IPS-11a (cell line): ENCODE measurements around the gene DGCR8.

Source experiments
- H3K4me3 ChIP-seq: one replicate; pipeline ENCODE4 v1.5.1; 2013; ENCODE audit warnings: low read depth, low read length, control low read depth

Gene DGCR8

DNA sequence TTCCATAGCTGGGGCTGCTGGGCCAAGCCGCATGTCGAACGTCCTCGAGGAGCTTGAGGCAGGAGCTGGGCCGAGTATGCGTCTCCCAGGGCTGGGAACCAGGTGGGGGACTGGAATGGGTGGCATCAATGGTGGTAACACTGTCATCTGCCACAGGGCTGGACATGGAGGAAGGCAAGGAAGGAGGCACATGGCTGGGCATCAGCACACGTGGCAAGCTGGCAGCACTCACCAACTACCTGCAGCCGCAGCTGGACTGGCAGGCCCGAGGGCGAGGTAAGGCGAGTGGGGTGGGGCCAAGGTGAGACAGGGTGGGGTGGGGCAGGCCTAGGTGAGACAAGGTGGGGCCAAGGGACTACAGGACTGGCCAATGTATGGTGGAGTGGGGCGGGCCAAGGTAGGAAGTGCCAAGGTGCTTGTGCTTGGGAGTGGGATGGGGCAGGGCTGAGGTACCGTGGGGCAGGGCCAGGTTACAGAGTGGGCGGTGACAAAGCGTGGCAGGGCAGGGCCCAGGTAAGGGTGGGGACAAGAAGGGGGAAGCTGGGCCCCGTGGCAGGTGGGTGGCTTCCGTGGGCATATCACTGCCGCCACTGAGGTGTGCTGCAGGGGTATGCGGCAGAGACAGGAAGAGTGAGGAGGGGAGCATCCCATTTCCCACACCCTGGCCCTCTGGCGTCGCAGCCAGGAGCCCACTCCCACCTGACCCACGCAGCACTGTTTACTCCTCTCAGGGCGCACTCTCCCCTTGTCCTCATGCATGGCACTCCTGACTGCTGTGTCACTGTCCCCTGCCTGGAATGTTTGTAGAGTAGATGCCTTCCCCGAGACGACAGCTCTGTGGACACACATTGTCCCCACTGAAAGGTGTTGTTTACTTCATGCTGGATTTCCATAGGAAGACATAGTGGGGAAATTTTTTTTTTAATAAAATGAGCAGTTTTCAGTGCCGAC is 27.5 kb upstream of the DGCR8 start:
- H3K4me3 ChIP-seq = no peak overlapping the region

DNA sequence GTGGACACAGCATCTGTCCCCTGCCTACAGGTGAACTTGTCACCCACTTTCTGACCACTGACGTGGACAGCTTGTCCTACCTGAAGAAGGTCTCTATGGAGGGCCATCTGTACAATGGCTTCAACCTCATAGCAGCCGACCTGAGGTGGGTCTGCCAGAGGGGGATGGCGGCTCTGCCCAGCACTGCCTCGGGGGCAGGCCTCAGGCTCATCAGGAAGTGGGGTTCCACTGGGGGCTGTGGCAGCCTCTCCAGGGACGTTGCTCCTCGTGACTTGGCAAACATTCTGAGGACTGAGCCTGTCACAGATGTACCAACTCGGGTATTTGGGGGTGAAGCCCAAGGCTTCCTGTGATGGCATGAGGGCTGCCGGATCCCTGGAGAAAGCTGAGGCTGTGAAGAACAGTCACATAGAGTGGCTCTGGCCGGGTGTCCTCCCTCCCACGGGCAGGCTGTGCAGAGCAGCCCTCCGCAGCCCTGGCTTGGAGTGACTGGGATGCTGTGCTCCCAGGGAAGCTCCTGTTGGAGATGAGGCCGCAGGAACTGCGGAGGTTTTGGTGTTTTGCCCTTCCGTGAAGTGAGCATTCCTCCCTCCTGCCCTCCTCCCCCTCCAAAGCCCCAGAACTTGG is 26.5 kb upstream of the DGCR8 start:
- no peak overlapping the region for H3K4me3 ChIP-seq

DNA sequence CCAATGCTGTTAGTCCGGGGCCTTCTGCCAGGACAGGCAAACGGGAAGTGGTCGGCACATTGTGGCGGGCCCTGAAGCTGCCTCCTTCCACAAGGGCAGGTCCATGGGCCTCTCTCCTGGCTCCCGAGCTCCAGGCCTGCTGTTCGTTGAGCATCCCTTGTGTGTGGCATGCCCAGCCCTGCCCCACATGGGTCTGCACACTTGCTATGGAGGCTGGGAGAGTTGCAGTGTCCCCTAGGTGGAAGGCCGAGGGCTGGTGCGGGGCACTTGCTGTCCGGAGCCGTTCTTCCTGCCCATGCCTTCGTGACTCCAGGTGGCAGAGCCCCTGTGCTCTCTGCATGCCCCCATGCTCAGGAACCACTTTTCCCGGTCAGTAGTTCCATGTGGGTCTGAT is 26.0 kb upstream of the DGCR8 start:
- H3K4me3 ChIP-seq = no peak overlapping the region

DNA sequence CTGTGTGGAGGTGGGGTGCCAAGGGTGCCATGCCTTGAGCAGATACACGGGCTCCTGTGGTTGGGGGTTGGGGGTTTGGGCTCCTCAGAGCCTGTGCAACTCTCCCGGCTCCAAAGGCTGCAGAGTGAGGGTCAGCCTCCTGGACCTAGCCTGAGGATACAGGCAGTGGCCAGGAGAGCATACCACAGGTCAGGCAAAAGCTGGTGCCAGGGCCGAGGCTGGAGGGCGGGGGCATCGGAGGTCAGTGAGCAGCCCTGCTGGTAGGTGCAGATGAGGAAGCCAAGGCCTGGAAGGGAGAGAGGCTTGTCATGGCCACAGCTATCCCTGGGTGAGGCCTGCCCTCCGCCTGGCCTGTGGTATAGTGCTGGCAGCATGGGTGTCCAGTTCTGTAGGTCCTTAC is 25.6 kb upstream of the DGCR8 start:
- H3K4me3 ChIP-seq = no peak overlapping the region

DNA sequence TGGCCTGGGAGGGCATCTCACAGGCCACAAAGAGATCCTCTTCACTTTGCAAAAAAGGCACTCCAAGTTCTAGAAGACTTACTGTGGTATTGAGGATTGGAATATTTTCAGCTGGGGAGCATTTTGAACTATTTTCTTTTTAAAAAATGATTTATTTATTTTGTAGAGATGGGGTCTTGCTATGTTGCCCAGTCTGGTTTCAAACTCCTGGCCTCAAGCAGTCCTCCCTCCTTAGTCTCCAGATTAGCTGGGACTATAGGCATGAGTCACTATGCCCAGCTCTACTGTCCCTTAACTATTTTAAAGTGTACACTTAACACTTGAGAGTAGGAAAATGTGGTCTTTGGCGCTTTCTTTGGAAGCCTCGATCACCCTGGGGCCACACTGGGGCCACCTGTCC is 24.9 kb upstream of the DGCR8 start:
- no peak overlapping the region for H3K4me3 ChIP-seq

DNA sequence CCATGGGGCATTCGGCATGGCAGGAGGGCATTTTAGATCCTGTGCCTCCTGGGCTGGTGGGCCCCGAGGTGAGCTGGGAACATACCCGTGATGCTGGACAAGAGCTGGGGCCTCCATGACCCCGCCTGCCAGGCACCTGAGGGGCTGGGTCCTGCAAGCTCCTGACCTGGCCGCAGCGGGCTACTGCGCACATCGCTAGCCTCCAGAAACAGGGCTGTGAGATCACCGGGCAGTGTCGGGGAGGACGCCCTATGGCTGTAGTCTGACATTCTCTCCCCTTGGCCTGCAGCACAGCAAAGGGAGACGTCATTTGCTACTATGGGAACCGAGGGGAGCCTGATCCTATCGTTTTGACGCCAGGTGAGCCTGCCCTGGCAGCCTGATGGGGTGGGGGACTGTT is 24.4 kb upstream of the DGCR8 start:
- H3K4me3 ChIP-seq = no peak overlapping the region

DNA sequence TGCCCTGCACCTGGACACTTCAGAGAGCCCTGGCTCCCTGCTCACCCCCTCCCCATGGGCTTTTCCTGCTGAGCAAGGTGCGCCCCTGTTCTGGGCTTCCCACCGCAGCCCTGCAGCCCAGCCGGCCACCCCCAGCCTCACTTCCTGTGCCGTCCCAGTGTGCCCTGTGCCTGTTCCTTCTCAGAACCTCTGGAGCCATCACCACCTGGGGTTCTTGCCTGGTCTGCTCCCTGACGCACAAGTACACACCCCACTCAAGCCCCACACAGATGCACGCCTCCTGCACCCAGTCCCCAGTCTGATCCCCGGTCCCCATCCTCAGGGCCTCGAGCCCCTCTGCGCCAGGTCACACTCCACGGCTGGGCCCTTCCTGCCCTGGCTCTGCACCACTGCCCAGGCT is 23.9 kb upstream of the DGCR8 start:
- H3K4me3 ChIP-seq = no peak overlapping the region

DNA sequence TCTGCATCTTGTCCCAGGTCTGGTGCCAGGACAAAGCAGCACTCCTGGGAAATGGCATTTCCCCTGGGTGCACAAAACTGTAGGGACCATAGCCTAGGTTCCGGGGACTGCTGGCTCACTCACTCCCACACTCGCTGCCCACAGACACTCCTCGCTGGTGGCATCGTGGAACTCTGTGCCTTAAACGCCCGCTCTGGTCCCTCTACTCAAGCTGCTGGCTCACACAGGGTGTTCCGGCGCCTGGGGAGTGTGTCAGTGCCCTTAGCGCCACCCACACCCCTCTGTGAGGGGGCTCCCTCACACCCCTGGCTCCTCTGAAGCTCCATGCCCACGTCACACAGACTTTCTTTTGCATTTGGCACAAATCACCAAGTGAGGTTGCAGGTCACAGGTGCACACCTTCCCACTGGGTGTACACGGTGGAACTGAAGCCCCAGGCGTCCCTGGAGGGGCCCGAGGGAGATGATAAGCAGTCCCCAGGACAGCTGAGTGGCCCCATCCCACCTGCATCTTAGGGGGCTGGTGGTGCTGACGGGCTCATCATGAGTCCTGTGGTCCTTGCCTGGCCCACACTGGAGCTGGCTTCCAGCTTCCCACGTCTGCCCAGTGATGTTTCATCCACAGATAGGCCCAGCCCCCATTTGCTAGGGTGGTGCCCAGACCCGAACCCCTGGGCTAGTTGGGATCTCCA is 23.2 kb upstream of the DGCR8 start:
- H3K4me3 ChIP-seq = no peak overlapping the region

DNA sequence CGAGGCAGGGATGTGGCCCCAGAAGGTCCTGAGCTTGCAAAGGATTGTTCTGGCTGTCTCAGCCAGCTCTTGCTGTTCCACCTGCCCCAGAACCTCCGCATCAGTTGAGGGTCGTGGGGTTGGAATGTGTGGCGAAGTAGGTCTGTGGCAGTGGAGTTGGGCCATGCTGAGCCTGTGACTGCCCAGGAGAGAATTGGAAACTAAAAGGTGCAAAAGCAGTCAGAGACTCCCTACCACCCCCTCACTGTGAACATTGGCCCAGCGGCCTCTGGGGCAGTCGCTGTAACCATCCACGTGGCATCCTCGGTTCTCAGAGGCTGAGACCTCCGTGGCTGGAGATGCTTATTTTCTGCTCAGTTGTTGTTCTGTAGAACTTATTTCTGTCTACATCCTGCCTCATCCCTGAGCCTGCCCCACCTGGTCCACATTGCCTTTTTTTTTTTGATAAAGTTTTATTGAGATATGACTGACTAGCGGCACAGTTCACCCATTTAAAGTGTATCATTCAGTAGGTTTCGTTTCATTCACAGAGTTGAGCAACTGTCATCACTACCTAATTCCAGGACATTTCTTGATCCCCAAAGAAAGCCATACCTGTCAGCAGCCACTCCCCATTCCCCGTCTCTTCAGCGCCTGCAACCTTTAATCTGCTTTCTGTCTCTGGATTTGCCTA is 22.3 kb upstream of the DGCR8 start:
- H3K4me3 ChIP-seq = no peak overlapping the region

DNA sequence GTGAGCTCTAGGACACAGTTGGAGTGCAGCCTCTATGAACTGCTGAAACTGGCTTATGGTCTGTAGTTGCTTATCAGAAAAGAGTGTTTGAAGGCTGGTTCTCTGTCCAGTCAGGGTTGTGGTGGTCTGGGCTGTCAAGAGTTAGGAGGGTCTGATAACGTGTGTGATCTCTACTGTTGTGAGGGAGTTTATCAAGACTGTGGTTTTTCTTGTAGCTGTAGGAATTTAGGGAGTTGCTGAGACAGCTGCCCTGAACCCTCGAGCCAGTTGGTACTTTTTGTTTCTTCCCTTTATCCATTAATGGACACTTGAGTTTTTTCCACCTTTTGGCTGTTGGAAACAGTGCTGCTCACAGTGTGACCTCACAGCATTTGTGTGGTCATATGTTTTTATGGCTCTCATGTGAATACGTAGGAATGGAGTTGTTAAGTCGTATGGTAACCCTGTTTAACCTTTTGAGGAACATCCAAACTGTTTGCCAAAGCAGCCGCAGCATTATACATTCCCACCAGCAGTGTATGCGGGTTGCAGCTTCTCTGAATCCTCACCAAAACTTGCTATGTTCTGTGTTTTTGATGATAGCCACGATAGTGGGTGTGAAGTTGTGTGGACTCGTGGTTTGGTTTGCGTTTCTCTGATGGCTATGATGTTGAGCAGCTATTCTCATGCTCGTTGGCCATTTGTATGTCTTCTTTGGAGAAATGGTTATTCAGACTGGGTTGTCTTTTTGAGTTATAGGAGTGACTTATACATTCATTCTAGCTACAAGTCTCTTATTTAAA is 20.9 kb upstream of the DGCR8 start:
- no peak overlapping the region for H3K4me3 ChIP-seq

DNA sequence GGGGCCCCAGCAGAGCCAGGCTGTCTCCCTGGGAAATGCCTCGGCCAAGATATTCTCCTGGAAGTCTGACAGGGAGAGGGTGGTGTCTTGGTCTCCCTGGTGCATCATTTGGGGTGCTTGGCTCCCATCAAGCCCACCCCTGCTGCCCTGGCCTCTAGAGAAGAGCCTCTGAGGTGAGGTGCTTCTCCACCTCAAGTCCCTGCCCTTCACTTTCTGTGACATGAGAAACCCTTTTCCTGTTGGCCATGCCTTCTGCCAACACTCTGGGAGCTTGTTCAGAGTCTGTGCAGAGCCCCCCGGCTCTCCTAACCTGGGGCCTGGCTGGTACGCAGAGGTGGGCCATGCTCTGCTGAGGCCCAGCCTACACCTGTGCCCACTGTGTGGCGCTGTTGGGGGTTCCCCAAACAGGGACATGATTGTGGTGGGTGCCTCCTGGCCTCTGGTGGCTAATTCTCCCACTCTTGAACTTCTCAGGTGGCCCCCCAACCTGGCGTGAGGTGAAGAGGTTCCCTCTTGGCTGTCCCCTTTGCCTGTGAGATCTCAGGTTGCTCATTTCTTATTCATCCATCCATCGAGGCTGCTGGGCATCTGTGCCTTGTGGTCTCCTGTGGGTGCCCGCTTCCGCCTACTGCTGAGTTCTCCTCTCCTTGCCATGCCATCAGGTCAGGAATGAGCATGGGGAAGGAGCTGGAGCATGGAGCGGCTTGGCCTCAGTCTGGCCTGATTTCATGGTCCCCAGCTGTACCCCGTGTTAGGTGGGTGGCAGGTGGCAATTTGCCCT is 19.2 kb upstream of the DGCR8 start:
- H3K4me3 ChIP-seq = no peak overlapping the region

DNA sequence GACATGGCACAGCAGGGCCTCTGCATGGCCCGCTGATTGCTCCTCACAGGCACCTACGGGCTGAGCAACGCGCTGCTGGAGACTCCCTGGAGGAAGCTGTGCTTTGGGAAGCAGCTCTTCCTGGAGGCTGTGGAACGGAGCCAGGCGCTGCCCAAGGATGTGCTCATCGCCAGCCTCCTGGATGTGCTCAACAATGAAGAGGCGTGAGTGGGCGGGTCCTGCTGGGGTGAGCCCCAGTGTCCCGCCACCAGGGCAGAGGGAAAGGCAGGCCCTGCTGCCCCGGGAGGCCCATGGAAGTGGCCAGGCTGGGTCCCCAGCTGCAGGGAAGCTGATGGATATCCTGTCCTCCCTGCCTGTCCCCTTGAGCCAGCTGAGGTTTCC is 18.6 kb upstream of the DGCR8 start:
- no peak overlapping the region for H3K4me3 ChIP-seq

DNA sequence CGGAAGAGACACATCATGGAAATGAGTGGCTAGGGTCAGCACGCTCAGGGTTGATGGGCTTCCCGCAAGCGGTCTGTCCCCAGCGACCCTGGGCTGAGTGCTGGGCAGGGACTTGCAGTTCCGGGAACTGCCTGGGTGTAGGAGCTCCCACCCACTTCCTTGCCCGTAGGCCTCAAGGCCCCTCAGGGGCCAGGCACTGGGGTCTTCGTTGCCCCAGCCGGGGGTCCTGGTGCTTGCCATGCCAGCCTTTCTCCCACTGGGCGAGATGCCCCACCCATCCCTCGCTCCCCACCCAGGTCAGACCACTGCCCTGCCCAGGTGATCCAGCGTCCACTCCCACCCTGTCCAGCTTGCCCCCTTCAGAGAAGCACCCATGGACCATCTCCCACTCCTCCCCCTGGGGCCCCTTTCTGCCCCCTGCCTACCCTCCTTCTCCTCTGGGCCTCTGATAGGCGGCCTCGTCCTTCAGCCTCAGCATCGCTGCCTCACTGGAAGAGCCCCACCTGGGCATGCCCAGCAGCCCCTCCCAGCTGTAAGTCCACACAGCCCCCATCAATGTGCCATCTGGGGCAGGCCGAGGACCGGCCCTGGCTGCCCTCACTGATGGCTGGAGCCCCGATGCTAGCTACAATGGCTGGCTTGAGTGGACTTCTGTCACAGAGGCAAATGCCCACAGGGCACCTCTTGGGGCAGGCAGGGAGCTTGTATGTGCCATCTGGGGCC is 17.8 kb upstream of the DGCR8 start:
- H3K4me3 ChIP-seq = no peak overlapping the region

DNA sequence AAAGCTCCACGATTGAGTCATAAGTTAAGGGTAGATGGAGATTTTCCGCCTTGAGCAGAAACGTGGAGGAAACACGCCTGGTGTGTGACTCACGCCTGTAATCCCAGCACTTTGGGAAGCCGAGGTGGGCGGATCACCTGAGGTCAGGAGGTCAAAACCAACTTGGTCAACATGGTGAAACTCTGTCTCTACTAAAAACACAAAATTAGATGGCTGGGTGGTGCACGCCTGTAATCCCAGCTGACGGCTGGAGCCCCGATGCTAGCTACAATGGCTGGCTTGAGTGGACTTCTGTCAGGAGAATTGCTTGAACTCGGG is 17.3 kb upstream of the DGCR8 start:
- H3K4me3 ChIP-seq = no peak overlapping the region

DNA sequence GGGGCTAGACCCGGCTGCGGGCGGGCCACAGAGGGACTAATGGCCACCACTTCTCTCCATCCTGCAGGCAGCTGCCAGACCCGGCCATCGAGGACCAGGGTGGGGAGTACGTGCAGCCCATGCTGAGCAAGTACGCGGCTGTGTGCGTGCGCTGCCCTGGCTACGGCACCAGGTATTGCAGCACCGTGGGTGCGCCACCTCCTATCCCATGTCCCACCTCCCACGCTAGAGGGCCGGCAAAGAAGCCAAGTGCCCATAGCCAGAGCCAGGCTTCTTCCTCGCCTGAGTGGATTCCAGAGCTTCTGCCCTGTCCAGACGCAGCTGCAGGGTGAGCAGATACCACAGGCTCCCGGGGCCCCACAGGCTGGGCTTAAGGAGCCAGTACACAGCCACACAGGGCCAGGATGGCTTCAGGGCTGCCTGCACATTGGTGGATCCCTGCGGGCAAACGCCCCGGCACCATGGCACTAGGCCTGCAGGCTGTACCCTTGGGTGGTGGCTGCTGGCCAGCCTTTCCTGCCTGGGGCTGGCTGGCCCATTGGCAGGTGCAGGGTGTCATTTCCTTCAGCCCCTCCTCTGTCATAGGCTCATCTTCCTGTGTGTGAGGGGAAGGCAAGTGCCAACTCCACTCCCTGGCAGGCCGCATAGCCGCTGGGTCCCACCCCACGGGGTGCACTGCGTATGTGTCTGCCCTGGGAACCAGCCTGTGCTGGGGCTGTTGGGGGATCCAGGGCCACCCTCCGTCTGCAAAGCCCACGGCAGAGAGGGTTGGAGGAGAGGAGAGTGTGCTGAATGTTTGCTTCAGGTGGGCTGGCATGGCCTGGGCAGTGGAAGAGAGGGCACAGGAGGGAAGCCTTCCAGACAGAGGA is 16.5 kb upstream of the DGCR8 start:
- H3K4me3 ChIP-seq = no peak overlapping the region

DNA sequence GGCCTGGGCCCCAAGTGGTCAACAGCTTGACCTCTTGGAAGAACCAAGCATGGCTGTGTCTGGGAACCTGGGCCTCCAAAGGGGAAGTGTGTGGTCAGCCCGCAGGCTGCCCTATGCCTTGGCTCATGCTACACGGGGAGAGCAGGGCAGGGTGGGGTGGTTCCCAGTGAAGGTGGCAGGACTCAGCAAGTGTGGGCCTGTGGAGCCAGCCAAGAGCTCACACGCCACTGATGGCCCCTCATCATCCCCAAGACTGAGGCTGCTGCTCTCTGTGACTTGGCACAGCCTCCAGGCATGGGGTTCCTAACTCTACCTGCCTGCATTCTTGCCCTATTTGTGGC is 15.9 kb upstream of the DGCR8 start:
- no peak overlapping the region for H3K4me3 ChIP-seq

DNA sequence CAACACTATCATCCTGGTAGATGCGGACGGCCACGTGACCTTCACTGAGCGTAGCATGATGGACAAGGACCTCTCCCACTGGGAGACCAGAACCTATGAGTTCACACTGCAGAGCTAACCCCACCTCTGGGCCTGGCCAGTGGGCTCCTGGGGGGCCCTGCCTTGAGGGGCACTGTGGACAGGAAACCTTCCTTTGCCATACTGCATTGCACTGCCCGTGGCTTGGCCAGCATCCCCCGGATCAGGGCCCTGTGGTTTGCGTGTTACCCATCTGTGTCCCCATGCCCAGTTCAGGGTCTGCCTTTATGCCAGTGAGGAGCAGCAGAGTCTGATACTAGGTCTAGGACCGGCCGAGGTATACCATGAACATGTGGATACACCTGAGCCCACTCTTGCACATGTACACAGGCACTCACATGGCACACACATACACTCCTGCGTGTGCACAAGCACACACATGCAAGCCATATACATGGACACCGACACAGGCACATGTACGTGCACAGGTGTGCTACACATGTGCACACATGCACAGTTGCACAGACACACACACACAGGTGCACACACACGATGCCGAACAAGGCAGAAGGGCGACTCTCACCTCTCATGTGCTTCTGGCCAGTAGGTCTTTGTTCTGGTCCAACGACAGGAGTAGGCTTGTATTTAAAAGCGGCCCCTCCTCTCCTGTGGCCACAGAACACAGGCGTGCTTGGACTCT is 15.3 kb upstream of the DGCR8 start:
- H3K4me3 ChIP-seq = no peak overlapping the region
